HG02970 (cell line): ENCODE data around the gene MTF2.
A peak's percentile ranks its signal among the peaks of the same experiment; 100 is the strongest.

Experiments
- ATAC-seq: cut with Tn5 transposase; IDR thresholded peaks from one replicate; pipeline ENCODE4 v1.9.1; 2021; ENCODE audit warnings: mild to moderate bottlenecking, moderate library complexity, moderate number of reproducible peaks; ENCODE audit not compliant: unreplicated experiment, low FRiP score

The MTF2 gene

DNA sequence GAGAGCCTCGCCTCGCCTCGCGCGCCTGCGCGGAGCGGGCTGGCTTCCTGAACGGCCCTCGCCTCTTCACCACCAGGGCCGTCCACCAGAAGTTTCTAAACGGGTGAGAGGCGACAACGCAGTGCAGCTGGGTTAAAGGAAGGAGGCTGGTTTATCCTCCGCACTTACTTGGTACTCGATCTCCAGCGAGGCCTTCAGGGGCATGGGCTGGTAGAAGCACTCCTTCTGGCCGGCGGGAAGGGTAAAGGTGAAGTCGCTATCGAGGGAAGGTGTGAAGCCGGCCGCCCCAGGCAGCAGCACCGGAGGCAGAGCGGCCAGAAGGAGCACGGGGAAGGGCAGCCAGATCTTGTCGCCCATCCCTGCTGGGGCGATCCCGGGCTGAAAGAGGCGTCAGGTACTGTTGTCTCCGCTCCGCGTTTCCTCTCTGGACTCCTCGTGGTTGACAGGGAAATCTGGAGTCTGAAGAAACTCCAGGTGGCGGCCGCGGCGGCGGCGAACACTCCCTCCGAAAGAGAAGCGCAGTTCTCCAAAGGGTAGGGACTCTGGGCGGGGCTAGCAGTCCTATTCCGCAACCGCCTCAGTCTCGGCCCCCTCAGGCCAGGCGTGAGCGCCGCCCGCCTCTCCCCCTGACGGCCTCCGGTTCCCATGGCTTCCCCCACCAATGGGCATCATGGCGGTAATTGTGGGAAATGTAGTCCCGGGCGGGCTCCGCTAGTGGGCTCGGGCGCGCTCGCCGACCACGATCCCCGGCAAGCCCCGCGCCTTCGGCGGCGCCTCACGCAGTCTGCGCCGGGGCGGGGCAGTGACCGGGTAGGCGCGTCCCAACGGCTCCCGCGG, 101.0 kb downstream of the MTF2 start, which contains the start of gene TMED5:
TMED5 (minus strand) TSS at position 528 of the 837 bp plus-strand sequence; CDS start at position 357, 171 bp downstream.
- ATAC-seq: peak; percentile 78

GRCh38 chr1:93180723-93181613, 101.9 kb downstream of the MTF2 start, which contains the start of gene CCDC18:
CCDC18 (plus strand) TSS chr1:93180724; CDS start chr1:93183362, 2,638 bp downstream.
- ATAC-seq: peak; percentile 10

DNA sequence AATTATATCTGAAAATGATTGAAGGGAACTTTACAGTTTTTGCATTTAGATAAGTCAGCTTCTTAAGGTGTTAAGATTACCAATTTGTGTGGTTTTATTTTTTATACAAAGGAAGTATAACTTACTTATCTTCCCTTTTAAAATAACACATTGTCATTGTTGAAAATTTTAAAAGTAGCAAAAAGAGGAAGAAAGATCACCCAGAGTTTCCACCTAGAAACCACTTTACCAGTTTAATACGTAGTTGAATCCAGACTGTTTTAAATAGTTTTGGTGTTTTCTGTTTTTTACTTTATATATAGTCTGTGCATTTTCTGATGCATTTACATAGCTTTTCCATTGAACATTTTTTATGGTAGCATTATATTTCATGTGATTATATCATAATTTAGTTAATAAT, 107.6 kb downstream of the MTF2 start:
- ATAC-seq: no peak
